Measurements from ENCODE around the gene PAPSS2. TPM values are rescaled to one million over a fixed set of nuclear protein-coding genes. Genes with fewer than 3 reads are reported as not detected.

PAPSS2 gene
- total RNA-seq, 1 donor from 2014 or later, result 21.1 TPM

GRCh38 chr10:87695074-87695473 is 35.4 kb downstream of the PAPSS2 start:
- Mint-ChIP-seq H3K36me3 (no peaks in the 10 kb centered on the region), H3K27me3 (peaks cover 6% of the 10 kb centered on the region), H3K4me3 (no peak overlapping the region), H3K4me1 (ENCODE audit: unreplicated experiment) (no peaks in the 10 kb centered on the region), H3K9me3 (no peaks in the 10 kb centered on the region), H3K27ac (no peak overlapping the region)
- no peak for TF ChIP-seq CTCF (conservative IDR thresholded peaks at IDR 0.05)
- no peak for DNase-seq (ENCODE audit: extremely low spot score, unreplicated experiment)

GRCh38 chr10:87696922-87697745 is 37.5 kb downstream of the PAPSS2 start:
- Mint-ChIP-seq H3K27ac (no peak overlapping the region), H3K27me3 (peaks cover 6% of the 10 kb centered on the region), H3K4me1 (ENCODE audit: unreplicated experiment) (no peaks in the 10 kb centered on the region), H3K4me3 (no peak overlapping the region), H3K36me3 (no peaks in the 10 kb centered on the region), H3K9me3 (no peaks in the 10 kb centered on the region)
- no peak for TF ChIP-seq CTCF (conservative IDR thresholded peaks at IDR 0.05)
- no peak for DNase-seq (ENCODE audit: extremely low spot score, unreplicated experiment)

- H3K4me3 Mint-ChIP-seq, result no peak overlapping the region
- no peaks in the 10 kb centered on the region for H3K36me3 Mint-ChIP-seq
- TF ChIP-seq CTCF (conservative IDR thresholded peaks at IDR 0.05), result no peak
- H3K27me3 Mint-ChIP-seq, result peaks cover 6% of the 10 kb centered on the region
- no peaks in the 10 kb centered on the region for H3K9me3 Mint-ChIP-seq
- DNase-seq (ENCODE audit: extremely low spot score, unreplicated experiment), result no peak
- H3K4me1 Mint-ChIP-seq (ENCODE audit: unreplicated experiment), result no peaks in the 10 kb centered on the region
- H3K27ac Mint-ChIP-seq, result no peak overlapping the region
Observed at GRCh38 chr10:87700031-87700796, 40.5 kb downstream of the PAPSS2 start.

- Mint-ChIP-seq H3K9me3 (no peaks in the 10 kb centered on the region), H3K27ac (no peak overlapping the region), H3K27me3 (peaks cover under 1% of the 10 kb centered on the region), H3K4me1 (ENCODE audit: unreplicated experiment) (no peaks in the 10 kb centered on the region), H3K4me3 (no peak overlapping the region), H3K36me3 (no peaks in the 10 kb centered on the region)
- TF ChIP-seq CTCF (conservative IDR thresholded peaks at IDR 0.05), result no peak
- DNase-seq (ENCODE audit: extremely low spot score, unreplicated experiment), result no peak
Observed at GRCh38 chr10:87702260-87702972, 42.7 kb downstream of the PAPSS2 start.

- no peaks in the 10 kb centered on the region for H3K27me3 Mint-ChIP-seq
- DNase-seq (ENCODE audit: extremely low spot score, unreplicated experiment), result no peak
- H3K4me3 Mint-ChIP-seq, result no peak overlapping the region
- no peak for TF ChIP-seq CTCF (conservative IDR thresholded peaks at IDR 0.05)
- H3K4me1 Mint-ChIP-seq (ENCODE audit: unreplicated experiment), result no peaks in the 10 kb centered on the region
- no peaks in the 10 kb centered on the region for H3K36me3 Mint-ChIP-seq
- H3K27ac Mint-ChIP-seq, result no peak overlapping the region
- no peaks in the 10 kb centered on the region for H3K9me3 Mint-ChIP-seq
Observed at GRCh38 chr10:87702973-87703294, 43.3 kb downstream of the PAPSS2 start.
